Posterior cingulate gyrus (tissue), 11 donors: Measurements from ENCODE around the gene MAP3K2.

Experiments
- DNase-seq, 10 donors: peaks; one replicate each; pipeline versions ENCODE4 v3.0.0 to v3.0.0-alpha.2; 2020 to 2021; ENCODE audit warnings: mixed read lengths in 3 of 10
- intact Hi-C: fragments of 100-400 bp; cut with DNase I; formaldehyde crosslinking; loops from one replicate; pipeline ENCODE4 v1.15.1; 2023

Gene MAP3K2

DNA sequence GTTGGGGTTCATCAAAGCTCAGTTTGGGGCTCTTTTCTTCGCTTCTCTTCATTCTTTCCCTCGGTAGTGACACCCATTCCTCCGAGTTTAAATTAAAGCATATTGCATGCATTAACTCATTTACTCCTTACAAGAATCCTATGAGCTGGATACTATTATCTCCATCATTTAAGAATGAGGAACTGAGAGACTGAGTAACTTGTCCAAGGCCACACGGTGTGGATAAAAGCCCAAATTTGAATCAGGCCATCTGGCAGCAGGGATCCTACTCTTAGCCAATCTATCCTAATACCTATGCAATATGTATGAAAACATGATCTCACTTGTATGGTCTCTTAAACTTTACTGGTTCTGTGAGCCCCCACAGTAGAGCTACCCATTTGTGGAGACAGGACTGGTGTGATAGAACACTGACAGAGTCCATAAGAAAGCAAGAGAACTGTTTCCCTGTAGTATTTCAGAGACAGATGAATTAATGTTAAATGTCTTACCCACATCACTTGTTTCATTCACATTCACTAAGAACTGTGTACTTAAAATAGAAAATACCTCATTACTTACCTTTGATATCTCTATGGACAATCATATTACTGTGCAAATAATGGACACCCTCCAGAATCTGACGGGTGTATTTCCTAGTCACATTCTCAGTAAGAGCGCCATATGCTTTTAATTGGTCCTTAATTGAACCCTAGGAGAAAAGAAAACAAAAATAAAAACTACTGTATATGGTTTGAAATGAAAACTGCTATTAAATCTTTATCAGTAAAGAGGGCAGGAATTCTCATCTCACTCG, 73.4 kb downstream of the MAP3K2 start:
- no peak for DNase-seq
- intact Hi-C loops, result no loop called here

DNA sequence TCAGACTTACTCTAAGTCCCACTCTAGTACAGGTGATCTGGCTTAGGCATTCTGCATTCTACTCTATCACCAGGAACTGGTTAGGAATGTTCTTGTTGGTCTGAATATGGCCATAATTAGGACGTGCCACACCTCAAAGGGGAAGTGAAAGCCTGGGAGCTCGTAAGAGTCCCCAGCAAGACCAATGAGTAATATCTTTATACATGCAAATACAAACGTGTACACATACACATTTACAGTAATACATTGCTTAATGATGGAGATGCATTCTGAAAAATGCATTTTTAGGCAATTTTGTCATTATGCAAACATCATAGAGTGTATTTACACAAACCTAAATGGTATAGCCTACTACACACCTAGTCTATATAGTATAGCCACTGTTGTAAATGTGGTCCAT, 74.4 kb downstream of the MAP3K2 start:
- intact Hi-C loops, result no loop called here
- DNase-seq, result no peak

DNA sequence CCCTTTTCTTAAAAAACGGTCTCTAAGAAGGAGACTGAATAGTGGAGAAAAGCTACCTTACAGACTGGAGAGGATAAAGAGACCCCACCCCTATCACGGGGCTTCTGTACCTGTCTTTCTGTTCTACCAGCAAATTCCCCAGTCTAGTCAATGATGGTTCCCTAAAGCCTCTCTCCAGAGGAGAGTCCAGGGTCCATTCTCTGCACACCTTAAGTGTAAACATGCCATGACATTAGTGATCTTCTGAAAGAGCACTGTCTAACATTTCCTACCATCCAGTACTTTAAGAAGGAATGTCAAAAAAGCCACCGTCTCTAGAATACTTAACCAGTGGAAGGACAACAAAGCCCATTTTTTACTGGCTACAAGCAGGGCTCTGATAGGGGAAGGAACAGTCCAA, 76.8 kb downstream of the MAP3K2 start:
- intact Hi-C loops, result no loop called here
- no peak for DNase-seq

DNA sequence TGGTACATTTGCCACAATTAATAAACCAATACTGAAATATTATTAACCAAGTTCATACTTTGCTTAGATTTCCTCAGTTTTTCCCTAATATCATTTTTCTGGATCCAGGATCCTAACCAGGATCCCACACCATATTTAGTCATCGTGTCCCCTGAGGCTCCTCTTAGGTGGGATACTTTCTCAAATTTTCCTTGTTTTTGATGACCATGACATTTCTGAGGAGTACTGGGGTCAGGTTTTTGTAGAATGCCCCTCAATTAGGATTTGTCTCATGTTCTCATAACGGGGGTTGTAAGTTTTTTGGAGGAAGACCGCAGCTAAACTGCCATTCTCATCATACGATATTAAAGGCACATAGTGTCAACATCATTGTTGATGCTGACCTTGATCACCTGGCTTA, 78.3 kb downstream of the MAP3K2 start:
- intact Hi-C loops, result no loop called here
- no peak for DNase-seq

DNA sequence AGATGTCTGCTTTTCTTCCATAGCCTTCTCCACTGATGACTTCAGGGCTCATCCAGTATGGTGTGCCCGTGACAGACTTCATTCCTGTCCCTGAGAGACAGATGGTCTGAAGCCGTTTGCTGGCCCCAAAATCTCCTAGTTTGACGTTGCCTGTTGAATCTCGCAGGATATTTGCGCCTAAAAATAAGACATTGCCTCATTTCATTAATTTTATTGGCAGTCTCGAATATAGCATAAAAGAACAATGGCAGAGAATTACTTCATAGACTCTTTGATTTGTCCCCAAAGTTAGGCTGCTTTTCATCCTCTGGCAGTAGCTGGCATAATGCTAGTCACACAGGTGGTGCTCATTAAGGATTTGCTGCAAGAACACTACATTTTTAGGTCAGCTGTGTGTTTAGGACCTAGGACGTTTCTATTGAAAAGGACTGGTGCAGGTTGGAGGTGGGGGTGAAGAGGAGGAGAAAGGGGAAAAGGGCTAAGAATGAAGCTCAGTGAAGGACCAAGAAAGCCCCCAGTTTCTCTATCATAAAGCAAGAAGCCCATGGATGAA, 79.1 kb downstream of the MAP3K2 start:
- intact Hi-C loops, result no loop called here
- DNase-seq, result no peak

DNA sequence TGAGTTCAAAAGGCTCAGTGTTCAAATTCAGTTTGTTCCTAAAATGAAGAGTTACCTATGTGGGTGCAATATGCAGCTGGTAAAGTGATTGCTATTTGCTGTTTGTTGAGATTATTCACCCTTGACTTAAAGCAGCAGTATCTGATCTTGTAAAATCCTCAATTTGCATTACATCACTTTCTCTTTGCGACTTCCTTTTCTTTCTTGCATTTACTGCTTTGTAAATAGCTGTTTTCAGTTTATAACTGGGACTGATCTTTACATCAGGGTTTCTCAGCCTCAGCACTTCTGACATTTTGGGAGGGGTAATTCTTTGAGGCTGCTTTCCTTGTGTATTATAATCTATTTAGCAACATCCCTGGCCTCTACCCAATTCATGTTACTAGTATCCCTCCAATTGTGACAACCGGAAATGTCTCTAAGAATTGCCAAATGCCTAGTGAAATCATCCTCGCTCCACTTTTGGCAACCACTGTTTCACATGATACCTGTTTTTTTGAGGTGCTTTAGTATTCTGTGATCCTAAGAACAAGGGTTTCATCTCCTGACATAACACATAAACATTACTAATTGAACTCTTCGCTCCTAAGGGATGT, 81.7 kb downstream of the MAP3K2 start:
- no peak for DNase-seq
- intact Hi-C loops, result no loop called here

DNA sequence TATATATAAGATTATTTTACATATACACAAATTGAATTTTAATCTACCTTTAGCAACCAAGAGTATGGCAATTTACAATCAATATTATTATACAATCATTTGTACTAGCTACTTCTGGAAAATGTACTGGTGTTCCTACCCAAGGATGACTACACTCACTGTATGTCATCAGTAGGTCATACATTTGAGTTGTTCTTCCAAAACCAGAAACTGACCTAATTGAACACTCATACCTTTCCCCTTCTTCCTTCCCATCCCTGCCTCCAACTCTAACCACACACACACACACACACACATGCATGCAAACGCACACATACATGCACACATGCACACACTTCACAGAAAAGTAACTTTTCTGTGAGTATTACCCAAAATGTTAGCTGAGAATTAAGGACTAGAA, 85.6 kb downstream of the MAP3K2 start:
- intact Hi-C loops, result no loop called here
- no peak for DNase-seq

DNA sequence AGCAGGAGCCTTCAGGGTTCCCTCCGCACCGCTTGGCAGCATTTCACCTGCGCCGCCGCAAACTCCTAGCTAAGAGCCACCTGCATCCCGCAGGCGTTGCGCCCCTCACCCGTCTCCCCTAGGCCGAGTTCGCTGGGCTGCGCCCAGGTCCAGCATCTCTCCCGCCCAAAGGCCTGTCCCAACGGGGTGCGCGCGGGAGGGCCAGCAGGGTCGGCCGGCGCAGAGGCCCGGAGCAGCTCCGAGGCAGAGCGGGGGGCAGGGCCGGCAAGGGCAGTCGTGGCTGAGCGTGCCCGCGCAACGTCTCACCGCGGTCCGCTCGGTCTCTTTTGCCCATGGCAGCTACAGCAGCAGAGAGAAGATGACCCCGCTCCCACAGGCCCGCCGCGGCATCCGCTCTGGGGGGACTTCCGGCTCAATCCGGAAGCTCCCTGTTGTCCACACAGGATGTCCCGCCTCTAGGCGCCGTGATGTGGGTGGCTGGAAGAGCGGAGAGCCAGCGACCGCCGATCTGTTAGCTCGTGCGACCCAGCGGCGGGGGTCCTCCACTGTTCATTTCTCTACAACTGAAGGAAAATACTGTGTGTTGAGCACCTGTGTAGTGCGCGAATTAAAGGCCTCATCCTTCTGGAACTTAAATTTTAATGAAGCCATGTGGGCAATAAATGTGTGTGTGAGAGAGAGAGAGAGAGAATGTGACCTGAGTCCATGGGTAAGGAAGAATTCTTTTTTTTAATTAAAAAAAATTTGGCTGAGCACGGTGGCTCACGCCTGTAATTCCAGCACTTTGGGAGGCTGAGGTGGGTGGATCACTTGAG, 93.8 kb downstream of the MAP3K2 start, which contains the start of gene ERCC3:
ERCC3 (minus strand) TSS at position 397 of the 815 bp plus-strand sequence; CDS start at position 334, 63 bp downstream.
- intact Hi-C loops, result loop anchor here (10.0 kb wide), 1 partner anchor 91 kb away; the partner anchor contains the start of gene MAP3K2
- DNase-seq, result peak; percentile 75 to 98 (median 88)

DNA sequence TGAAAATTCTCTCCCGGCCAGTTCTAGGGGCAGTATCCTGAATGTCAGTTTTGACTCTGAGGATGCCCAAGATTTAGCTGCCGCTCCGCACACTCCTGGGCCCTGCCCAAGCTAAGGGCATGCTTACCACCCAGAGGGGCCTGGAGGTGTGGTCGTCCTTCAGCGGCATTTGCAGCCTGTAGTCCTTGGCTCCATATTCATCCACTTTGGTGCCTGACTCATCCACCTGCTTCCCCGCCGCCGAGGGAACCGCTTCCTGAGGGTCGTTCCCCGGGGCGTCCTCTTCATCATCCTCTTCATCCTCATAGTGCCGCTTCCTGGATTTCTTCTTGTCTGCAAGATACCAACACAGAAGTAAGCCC, 94.4 kb downstream of the MAP3K2 start:
- DNase-seq, result no peak
- intact Hi-C loops, result loop anchor here (10.0 kb wide), 1 partner anchor 91 kb away; the partner anchor contains the start of gene MAP3K2

DNA sequence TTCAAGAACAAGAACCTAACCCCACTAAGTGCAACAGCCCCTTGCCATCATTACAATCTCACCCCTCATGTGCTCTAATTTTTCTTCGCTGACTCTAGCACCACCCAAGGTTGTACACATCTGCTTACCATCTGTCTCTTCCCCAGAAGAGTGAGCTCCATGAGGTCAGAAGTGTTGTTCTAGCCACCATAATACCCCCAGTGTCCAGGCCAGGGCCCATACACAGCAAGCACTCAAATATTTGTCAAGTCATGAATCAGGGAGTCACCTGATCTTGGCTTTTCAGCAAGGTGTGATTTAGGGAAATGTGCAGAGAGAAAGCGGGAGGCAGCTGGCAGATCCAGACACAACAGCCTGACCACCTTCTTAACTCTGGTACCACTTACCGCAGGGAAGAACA, 99.5 kb downstream of the MAP3K2 start:
- intact Hi-C loops, result no loop called here
- no peak for DNase-seq

DNA sequence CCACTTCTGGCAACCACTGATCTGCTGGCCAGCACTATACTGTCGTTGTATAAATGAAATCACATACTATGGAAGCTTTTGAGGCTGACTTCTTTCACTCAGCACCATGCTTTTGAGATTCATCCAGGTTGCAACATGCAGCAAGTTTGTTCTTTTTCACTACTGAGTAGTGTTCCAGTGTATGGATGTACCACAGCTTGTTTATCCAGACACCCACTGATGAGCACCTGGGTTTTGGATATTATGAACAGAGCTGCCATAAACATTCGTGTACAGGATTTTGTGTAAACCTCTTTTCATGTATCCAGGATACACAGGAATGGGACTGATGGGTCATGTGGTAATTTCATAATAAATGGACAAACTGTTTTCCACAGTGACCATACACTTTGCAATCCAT, 104.5 kb downstream of the MAP3K2 start:
- no peak for DNase-seq
- intact Hi-C loops, result no loop called here

DNA sequence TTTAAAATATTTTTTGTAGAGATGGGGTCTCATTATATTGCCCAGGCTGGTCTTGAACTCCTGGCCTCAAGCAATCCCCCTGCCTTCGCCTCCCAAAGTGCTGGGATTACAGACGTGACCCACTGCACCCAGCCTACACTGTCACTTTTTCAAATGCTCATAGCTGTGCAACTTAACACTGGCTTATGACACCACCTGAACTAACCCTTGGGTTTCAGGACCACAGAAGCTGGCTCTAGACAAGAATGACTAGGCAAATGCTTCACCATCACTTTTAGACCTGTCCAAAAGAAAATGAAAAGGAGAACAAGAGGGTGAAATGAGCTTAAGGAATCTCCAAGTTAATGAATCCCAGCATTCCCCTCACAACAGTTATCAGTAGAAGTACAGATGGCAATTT, 107.1 kb downstream of the MAP3K2 start:
- intact Hi-C loops, result no loop called here
- DNase-seq, result no peak

DNA sequence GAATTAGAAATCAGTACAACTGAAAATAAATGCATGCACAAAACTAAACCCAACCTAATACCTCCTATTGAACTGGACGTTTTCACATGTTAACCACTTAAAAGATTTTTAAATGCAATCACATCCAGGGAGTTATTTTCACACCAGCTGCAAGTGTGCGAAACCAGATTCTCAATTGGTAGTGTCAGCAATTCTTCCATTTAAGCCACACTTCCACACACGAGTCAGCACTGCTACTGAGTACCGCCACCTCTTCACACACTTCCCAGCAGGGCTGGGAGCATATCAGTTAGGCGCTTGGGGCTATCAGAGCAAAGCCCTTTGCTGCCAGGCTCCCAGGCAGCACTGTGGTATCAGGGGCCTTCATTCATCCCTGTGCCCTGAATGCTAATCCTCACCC, 108.0 kb downstream of the MAP3K2 start:
- DNase-seq, result no peak
- intact Hi-C loops, result loop anchor here (5.0 to 10.0 kb wide), 2 partner anchors 105 to 192 kb away; no protein-coding TSS in a partner anchor

DNA sequence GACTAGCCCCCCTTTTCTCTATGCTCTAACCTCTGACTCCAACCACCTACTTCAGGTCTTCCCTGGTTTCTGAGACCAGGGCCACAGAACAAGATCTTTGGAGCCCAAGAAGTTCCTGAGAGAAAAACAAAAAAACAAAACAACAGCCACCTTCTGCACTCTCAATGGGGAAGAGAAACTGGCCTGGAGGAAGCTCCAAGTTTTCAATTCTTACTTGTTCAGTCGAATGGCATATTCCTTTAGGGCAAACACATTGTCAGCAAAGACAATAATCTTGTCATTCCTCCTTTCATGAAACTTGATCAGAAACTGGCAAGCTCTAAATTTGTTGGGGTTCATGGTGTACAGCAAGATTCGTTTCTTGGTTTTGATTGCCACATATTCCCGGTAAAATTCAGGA, 108.8 kb downstream of the MAP3K2 start:
- no peak for DNase-seq
- intact Hi-C loops, result loop anchor here (5.0 to 10.0 kb wide), 2 partner anchors 104 to 192 kb away; no protein-coding TSS in a partner anchor

DNA sequence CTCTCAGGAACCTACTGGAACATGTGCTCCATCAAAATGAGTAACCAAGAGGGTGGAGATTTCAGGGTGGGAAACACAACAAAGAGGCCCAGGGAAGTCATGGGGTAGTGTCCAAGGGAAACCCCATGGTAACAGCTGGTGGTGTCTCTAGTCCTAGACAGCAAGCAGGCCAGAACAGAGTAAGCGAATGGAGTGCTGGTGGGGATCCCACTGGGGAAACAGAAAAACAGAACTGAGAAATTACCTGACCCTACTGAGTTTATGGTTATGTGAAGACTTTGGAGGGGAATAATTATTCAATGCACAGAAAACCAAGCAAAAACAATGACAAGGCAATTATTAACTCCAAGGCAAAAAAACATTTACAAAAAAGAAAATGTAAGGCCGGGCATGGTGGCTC, 110.7 kb downstream of the MAP3K2 start:
- no peak for DNase-seq
- intact Hi-C loops, result loop anchor here (5.0 to 10.0 kb wide), 2 partner anchors 102 to 190 kb away; no protein-coding TSS in a partner anchor

DNA sequence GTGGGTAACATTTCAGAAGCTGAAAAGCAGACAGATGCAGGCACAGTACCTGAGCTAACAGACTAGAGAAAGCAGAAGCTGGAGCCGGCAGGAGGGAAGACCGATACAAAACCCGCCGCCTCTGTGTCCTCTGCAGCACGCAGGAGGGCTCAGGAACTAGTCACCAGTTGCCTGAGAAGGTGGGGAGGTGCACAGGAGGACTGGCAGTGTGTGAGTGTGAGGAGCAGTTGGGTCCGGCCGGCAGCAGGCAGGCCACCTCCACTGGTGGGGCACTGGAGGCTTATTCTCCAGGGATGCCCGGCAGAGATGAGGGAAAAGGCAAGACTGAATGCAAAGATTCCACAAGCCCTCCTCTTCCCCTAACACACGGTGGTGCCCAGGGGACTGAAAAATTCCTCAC, 112.0 kb downstream of the MAP3K2 start:
- peak in 4 of 10 donors; percentile 11 to 84 (median 16) for DNase-seq
- intact Hi-C loops, result loop anchor here (5.0 to 10.0 kb wide), 2 partner anchors 101 to 188 kb away; no protein-coding TSS in a partner anchor

DNA sequence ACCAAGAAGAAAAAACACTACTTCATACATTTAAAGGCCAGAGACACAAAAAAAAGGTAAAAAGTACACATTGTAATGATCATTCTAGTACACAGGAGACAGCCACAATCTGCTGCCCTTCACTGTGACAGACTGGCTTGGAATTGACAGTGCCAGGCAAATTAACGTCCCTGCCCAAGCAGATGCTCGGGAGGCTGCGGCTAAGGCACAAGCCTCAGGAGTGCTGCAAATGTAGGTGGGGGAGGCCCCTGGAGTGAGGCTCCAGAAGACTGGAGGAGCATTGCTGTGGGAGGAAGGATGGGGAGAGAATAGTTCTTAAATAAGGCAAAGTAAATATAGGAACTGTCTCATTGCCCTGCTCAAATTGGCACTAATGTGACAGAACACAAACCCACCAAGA, 112.4 kb downstream of the MAP3K2 start:
- intact Hi-C loops, result loop anchor here (5.0 to 10.0 kb wide), 2 partner anchors 101 to 188 kb away; no protein-coding TSS in a partner anchor

DNA sequence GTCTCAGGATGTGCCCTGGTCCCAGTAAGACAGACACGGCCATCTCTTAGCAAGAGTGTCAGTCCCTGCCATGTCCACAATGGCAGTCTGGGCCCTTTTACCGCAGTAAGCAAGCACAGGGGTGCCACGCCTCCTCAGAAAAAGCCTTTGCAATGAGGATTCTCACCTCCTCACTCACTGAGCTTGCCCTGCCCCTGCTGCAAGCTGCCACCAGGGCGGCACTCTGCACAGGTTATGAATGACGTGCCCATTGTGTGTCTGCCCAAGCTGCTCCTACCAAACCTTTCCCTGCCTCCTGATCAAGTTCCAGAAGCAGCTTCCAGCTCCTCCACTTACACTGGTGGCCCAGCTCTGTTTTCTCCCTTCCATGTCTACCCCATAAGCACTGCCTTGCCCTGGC, 117.1 kb downstream of the MAP3K2 start:
- DNase-seq, result no peak
- intact Hi-C loops, result loop anchor here (10.0 kb wide), 1 partner anchor 96 kb away; no protein-coding TSS in a partner anchor

More for the DNA sequence above, 112.4 kb downstream of the MAP3K2 start:
- DNase-seq, result peak in 8 of 10 donors; percentile 17 to 92 (median 50)

DNA sequence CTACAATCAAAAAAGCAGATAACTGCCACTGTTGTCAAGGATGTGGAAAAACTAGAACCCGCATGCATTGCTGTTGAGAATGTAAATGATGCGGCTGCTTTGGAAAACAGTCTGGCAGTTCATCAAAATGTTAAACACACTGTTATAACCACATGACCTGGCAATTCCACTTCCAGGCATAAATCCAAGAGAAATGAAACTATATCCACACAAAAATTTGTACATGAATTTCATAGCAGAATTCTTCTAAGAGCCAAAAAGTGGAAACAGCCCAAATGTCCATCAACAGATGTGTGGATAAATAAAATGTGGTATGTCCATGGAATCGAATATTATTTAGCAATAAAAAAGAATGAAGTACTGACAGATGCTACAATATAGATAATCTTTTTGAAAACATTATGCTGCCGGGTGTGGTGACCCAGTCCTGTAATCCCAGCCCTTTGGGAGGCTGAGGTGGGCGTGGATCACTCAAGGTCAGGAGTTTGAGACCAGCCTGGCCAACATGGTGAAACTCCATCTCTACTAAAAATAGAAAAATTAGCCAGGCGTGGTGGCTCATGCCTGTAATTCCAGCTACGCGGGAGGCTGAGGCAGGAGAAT, 125.9 kb downstream of the MAP3K2 start:
- no peak for DNase-seq
- intact Hi-C loops, result no loop called here

DNA sequence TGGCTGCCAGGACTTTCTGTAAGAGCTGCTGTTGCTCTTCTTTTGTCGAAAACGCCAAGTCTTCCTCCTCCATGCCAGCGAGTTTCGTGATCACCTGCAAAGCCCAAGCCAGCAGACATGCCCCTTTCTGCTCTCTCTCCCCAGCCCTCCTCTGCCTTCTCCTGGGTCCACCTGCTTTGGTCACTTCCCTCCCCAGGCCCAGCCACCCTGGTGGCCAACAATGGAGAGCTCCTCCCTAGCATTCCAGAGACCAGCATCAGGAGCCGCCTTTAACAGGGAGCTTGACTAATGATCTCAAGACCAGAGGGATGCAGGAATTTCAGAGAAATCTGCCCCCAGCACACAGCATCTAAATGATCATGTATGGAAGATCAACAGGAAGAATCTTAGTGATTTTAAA, 128.4 kb downstream of the MAP3K2 start:
- DNase-seq, result no peak
- intact Hi-C loops, result no loop called here
